Neutrophil (primary cell): ENCODE results near the gene GAPDH.

Experiments used
- H3K27ac ChIP-seq: fragments of 200-600 bp; sonication (generic); 2 replicates; pipeline ENCODE4 v1.5.1; 2016; ENCODE audit warnings: mild to moderate bottlenecking, moderate library complexity
- H3K27me3 ChIP-seq: fragments of 200-600 bp; sonication (generic); 2 replicates; pipeline ENCODE4 v1.6.0; 2016; ENCODE audit warnings: mild to moderate bottlenecking
- H3K36me3 ChIP-seq: fragments of 200-600 bp; sonication (generic); 2 replicates; pipeline ENCODE4 v1.5.1; 2017
- H3K4me1 ChIP-seq, 2 experiments: fragments of 200-600 bp in 1 of 2; sonication (generic) in 1 of 2; 1 replicate in 1 of 2; 2 replicates in 1 of 2; pipeline versions ENCODE4 v1.5.1 to v1.6.1; 2013 to 2016; ENCODE audit warnings: low read depth in 1 of 2, low read length in 1 of 2, mild to moderate bottlenecking in 1 of 2, moderate library complexity in 1 of 2; ENCODE audit not compliant: control insufficient read depth in 1 of 2, insufficient read depth in 1 of 2
- H3K4me3 ChIP-seq, 2 experiments: fragments of 200-600 bp in 1 of 2; sonication (generic) in 1 of 2; 1 replicate in 1 of 2; 2 replicates in 1 of 2; pipeline ENCODE4 v1.5.1; 2013 to 2016; ENCODE audit warnings: low read depth in 1 of 2, low read length in 1 of 2, mild to moderate bottlenecking in 1 of 2, moderate library complexity in 1 of 2
- H3K9me3 ChIP-seq: fragments of 200-600 bp; sonication (generic); 2 replicates; pipeline ENCODE4 v1.5.1; 2016
- TF ChIP-seq, protein P1 (sequence below): fragments of 200-600 bp; sonication (generic); IDR thresholded peaks from 2 replicates; pipeline ENCODE4 v1.5.1; 2016; ENCODE audit warnings: antibody characterized with exemption

Gene GAPDH

GRCh38 chr12:6529291-6529737, 5.0 kb upstream of the GAPDH start:
- Histone ChIP-seq H3K9me3 (no peaks in the 10 kb centered on the region), H3K36me3 (peaks cover 71% of the 10 kb centered on the region), H3K4me1 (peaks cover 24 to 26% of the 10 kb centered on the region in 2 experiments), H3K27ac (peak overlapping the region; percentile 97), H3K4me3 (no peak overlapping the region), H3K27me3 (no peaks in the 10 kb centered on the region)
- TF ChIP-seq, protein P1, sequence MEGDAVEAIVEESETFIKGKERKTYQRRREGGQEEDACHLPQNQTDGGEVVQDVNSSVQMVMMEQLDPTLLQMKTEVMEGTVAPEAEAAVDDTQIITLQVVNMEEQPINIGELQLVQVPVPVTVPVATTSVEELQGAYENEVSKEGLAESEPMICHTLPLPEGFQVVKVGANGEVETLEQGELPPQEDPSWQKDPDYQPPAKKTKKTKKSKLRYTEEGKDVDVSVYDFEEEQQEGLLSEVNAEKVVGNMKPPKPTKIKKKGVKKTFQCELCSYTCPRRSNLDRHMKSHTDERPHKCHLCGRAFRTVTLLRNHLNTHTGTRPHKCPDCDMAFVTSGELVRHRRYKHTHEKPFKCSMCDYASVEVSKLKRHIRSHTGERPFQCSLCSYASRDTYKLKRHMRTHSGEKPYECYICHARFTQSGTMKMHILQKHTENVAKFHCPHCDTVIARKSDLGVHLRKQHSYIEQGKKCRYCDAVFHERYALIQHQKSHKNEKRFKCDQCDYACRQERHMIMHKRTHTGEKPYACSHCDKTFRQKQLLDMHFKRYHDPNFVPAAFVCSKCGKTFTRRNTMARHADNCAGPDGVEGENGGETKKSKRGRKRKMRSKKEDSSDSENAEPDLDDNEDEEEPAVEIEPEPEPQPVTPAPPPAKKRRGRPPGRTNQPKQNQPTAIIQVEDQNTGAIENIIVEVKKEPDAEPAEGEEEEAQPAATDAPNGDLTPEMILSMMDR: no peak

DNA sequence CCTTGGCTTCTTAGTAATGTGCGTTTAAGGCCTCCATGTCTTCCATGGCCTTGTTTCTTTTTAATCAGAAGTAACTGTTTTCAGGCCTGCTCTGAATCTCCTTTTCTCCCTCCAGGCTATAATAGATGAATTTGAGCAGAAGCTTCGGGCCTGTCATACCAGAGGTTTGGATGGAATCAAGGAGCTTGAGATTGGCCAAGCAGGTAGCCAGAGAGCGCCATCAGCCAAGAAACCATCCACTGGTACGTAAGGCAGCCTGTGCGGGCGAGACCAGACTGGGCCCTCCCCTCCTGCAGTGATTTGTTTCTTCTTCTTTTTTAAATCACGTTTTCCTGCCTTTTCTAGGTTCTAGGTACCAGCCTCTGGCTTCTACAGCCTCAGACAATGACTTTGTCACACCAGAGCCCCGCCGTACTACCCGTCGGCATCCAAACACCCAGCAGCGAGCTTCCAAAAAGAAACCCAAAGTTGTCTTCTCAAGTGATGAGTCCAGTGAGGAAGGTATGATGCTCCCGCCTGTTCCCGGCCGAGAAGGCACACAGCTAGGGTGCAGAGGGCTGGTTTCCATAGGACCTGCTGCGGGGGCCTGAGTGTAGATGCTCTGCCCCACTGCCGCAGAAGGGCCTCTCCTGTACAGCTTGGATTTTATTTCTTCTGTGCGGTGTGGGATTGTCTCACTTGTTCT, 3.6 kb upstream of the GAPDH start:
- peaks cover 30 to 32% of the 10 kb centered on the region in 2 experiments for H3K4me1 ChIP-seq
- H3K36me3 ChIP-seq: peaks cover 58% of the 10 kb centered on the region

GRCh38 chr12:6532051-6532926, 2.0 kb upstream of the GAPDH start:
- H3K9me3 ChIP-seq: no peaks in the 10 kb centered on the region
- peak overlapping the region; percentile 97 for H3K27ac ChIP-seq
- peaks cover 46 to 48% of the 10 kb centered on the region in 2 experiments for H3K4me1 ChIP-seq
- peak overlapping the region; percentile 72 to 96 for H3K4me3 ChIP-seq
- TF ChIP-seq, protein P1: no peak
- H3K27me3 ChIP-seq: no peaks in the 10 kb centered on the region
- H3K36me3 ChIP-seq: peaks cover 57% of the 10 kb centered on the region

More for the DNA sequence above, 3.6 kb upstream of the GAPDH start:
- Histone ChIP-seq H3K27ac (peak overlapping the region; percentile 97), H3K9me3 (no peaks in the 10 kb centered on the region), H3K4me3 (no peak overlapping the region), H3K27me3 (no peaks in the 10 kb centered on the region)
- TF ChIP-seq, protein P1: no peak

DNA sequence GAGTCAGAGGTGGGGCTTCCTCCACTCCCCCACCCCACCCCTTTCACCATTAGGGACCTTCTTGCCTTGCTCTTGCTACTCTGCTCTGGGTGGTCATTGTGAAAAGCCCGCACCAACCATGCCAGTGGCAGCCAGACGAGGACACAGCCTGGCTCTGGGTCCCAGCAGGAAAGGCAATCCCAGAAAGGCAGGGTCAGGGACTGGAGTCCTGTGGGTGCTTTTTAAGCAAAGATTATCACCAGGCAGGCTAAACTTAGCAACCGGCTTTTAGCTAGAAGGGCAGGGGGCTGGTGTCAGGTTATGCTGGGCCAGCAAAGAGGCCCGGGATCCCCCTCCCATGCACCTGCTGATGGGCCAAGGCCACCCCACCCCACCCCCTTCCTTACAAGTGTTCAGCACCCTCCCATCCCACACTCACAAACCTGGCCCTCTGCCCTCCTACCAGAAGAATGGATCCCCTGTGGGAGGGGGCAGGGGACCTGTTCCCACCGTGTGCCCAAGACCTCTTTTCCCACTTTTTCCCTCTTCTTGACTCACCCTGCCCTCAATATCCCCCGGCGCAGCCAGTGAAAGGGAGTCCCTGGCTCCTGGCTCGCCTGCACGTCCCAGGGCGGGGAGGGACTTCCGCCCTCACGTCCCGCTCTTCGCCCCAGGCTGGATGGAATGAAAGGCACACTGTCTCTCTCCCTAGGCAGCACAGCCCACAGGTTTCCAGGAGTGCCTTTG, 1.2 kb upstream of the GAPDH start:
- TF ChIP-seq, protein P1: no peak
- H3K27ac ChIP-seq: peak overlapping the region; percentile 97
- H3K36me3 ChIP-seq: peaks cover 57% of the 10 kb centered on the region
- H3K4me1 ChIP-seq: peaks cover 54 to 56% of the 10 kb centered on the region in 2 experiments
- H3K4me3 ChIP-seq: peak overlapping the region; percentile 72 to 96
- no peaks in the 10 kb centered on the region for H3K9me3 ChIP-seq
- H3K27me3 ChIP-seq: no peaks in the 10 kb centered on the region

DNA sequence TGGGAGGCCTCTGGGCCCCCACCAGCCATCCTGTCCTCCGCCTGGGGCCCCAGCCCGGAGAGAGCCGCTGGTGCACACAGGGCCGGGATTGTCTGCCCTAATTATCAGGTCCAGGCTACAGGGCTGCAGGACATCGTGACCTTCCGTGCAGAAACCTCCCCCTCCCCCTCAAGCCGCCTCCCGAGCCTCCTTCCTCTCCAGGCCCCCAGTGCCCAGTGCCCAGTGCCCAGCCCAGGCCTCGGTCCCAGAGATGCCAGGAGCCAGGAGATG, 729 bp upstream of the GAPDH start:
- Histone ChIP-seq H3K27ac (peak overlapping the region; percentile 97), H3K27me3 (no peaks in the 10 kb centered on the region), H3K4me1 (peaks cover 59 to 61% of the 10 kb centered on the region in 2 experiments), H3K36me3 (peaks cover 57% of the 10 kb centered on the region), H3K9me3 (no peaks in the 10 kb centered on the region), H3K4me3 (peak overlapping the region; percentile 72 to 96)
- TF ChIP-seq, protein P1: no peak
